DMS79 treated with DMSO at 0.1 percent for 48 hours (cell line): Measurements from ENCODE around the gene MYO1E.
"Not testable (repeated sequence)": the region's sequence is repeated elsewhere in the genome, so short reads cannot be mapped to it uniquely, and the experiment has no call there.

ENCODE experiments used
- DNase-seq: peaks from one replicate; lab custom pipeline; 2025; lab: John Stamatoyannopoulos, UW

Gene MYO1E

DNA sequence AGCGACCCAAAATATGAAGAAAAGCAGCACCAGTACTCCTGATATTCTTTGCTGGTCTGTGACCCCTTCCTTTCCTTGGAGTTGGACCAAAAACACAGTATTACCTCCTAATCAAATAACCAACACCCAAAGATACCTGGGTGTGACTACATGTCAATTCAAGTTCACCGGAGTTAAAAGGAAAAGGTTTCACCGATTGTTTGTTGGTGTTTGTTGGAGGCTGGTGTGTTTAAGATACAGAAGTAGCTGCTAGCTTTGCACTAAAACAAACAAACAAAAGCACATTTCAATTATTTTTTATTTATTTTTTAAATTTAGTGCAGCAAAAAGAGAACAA is 81.5 kb downstream of the MYO1E start:
- no peak for DNase-seq

DNA sequence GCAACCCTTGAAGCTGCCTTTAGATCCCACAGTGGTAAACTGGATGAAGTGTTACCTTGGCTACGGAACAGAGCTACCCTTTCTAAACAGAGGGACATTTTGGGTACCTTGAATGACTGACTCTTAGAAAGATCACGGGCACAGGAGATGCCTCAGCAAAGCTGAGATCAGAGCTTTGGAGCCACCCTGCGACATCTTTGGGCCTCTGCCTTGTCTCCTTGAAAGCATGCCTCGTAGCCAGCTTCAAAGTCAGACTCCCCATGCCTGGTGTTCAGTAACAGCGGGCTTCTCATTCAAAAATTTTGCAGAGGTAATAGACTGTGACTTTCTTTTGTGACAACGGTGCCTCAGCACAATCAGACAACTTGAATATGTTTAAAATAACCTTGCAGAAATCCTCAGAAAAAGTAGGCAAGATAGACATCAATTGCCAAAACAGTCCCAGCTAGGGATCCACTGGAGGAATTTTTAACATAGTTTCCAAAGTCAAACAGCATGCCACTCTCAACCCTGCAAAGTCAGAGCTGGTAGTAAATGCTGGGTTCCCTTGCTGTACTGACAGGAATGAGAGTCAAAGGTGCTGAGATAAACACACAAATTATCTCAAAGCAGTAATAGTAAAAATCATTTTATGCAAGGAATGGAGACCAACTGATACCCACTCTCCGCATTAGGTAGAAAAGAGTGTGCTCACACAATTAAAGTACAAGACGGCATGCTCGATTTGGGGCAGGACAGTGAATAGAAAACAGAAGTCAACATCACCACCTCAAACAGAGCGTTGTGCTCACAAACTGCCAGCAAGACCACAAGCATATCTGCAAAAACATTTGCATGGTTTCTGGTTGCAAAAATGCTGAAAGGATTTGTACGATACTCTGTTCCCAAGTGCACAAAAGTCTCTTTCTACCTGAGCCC is 82.1 kb downstream of the MYO1E start:
- no peak for DNase-seq

DNA sequence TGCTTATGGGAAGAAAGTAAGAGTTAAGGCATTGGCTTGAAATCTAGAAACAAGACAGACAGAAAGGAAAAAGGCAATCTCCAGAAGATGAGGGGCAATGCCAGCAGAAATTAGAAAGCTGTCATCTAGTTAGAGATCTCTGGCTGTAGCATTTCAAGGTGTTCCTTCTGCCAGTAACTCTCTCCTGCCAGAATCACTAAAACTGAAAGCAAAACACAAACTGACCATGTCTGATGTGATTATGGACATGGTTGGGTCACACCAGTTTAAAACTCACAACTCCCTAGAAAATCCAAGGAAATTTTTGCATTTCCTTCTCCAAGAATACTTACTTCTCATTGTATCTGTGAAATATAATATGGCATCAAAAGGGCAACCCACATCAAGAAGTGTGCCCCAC is 83.1 kb downstream of the MYO1E start:
- no peak for DNase-seq

DNA sequence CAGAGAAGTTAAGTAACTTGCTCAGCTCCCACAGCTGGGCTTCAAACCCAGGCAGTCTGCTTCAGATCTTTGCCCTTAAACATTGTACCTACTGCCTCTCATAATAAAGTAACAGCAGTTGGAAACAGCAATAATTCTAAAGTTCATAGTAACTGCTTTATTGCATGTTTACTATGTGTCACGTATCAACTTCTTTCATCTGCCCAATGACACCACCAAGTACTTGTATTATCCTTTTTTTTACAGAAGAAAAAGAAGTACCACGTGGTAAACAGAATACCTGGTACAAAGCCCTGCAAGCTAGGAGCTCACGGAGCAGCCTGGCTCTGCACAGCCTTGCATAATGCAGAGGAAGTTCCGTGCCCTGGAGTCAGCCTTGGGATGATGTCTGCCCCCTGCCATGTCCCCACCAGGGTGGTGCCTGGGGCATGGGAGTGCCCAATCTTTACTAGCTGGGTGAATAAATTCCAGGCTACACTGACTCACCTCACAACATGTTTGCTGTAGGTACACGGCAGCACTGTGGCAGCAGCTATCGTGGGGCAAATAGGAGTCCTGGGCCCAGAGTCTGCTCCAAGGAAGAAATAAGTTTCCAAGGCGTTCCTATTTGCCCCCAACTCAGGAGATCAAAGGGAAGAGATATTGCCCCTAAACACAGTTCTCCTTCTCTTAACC is 88.8 kb downstream of the MYO1E start:
- no peak for DNase-seq

DNA sequence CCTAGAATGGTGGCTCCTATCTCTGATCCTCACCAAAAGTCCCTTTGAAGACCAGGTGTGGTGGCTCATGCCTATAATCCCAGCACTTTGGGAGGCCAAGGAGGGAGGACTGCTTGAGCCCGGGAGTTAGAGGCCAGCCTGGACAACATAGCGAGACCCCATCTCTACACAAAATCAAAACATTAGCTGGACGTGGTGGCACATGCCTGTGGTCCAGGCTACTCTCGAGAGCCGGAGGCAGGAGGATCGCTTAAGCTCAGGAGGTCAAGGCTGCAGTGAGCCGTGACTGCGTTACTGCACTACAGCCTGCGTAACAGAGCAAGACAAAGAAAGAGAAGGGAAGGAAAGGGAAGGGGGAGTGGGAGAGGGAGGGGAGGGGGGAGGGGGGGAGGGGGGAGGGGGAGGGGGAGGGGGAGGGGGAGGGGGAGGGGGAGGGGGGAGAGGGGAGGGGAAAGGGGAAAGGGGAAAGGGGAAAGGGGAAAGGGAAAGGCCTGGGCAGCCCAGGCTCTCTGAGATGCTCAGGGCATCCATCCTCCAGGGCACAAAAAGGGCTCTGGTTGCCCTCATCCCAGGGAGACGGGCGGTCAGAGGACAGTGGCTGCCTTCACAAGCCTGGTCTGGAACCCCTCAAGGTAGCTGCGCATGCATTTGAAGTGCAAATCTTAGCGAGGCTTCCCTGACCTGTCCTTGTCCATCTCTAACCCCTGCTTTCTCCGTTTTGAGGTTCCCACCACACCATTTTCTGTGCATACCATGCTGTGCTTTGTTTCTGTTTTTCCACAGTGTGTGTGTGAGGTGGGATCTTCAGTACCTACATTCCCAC is 89.9 kb downstream of the MYO1E start:
- DNase-seq, result no peak

DNA sequence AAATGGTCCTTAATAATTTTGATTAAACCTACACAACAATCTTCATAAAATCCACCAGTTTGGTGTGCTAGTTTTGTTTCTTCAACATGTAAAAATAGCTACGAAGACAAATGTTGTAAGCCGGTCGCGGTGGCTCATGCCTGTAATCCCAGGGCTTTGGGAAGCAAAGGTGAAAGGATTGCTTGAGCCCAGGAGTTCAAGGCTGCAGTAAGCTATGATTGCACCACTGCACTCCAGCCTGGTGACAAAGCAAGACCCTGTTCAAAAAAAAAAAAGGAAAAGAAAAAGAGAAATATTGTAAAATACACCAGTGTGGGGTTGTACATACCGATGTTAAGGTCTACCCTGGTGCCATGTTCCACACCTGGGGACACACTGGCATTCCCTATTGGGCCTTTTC is 91.0 kb downstream of the MYO1E start:
- no peak for DNase-seq

DNA sequence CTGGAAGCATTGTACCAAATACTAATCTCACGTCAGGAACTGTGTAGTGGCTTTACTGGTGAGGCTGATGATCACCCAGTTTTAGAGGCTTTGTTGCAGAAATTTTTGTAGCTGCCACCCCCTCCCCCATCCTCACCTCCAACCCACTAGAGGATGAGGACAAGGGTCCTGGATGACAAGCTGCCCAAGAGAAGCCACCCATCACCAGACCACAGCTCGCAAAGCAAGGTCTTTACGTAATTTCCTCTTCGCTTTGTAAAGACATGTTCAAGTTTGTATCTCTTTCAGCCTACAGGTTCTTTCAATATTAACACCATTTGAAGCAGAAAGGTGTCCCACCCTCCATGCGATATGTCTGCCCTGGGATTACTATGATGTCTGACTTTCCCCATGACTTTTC is 91.8 kb downstream of the MYO1E start:
- no peak for DNase-seq

DNA sequence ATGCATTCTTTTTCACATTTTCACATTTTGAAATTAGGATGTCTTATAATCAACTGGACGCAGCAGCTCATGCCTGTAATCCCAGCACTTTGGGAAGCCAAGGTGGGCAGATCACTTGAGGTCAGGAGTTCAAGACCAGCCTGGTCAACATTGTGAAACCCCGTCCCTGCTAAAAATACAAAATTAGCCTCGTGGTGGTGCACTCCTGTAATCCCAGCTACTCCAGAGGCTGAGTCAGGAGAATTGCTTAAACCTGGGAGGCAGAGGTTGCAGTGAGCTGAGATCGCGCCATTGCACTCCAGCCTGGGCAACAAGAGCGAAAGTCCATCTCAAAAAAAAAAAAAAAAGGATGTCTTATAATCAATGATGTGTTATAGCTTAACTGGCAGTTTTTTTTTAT is 92.4 kb downstream of the MYO1E start:
- DNase-seq, result not testable (repeated sequence)

DNA sequence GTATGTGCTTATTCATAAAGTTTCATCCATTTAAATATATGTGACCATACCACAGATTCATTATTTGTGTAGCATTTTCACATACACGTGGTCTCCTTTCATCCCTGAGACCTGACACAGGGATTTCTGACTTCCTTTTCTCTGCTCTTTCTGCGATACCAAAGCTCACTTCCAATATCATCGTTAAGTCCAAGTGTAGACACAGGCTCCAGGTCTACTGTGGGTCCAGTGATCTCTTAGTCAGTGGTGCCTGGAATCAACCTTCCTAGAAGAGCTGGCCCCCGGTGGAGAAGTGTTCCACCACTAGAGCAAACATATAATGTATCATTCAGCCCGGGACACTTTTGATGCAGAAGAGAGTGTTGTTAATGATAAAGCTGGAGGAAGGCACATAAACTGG is 93.6 kb downstream of the MYO1E start:
- DNase-seq, result no peak

DNA sequence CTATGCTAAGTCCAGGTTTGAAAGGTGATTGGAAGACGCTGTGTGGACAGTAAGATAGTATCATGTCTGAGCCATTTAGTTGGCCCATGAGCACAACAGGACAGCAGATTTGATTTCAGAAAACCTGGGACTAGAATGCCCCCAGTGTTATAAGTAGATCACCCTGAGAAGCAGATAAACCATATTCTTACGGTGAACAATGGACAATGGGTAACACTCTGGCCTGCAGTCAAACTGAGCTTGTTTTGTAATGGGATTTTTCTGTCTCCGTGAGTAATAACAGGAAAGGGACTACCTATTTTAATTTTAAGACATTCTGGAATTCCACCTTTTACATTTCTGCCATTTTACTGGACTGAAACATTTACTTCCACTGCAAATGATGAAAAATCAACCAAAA is 94.6 kb downstream of the MYO1E start:
- DNase-seq, result no peak

DNA sequence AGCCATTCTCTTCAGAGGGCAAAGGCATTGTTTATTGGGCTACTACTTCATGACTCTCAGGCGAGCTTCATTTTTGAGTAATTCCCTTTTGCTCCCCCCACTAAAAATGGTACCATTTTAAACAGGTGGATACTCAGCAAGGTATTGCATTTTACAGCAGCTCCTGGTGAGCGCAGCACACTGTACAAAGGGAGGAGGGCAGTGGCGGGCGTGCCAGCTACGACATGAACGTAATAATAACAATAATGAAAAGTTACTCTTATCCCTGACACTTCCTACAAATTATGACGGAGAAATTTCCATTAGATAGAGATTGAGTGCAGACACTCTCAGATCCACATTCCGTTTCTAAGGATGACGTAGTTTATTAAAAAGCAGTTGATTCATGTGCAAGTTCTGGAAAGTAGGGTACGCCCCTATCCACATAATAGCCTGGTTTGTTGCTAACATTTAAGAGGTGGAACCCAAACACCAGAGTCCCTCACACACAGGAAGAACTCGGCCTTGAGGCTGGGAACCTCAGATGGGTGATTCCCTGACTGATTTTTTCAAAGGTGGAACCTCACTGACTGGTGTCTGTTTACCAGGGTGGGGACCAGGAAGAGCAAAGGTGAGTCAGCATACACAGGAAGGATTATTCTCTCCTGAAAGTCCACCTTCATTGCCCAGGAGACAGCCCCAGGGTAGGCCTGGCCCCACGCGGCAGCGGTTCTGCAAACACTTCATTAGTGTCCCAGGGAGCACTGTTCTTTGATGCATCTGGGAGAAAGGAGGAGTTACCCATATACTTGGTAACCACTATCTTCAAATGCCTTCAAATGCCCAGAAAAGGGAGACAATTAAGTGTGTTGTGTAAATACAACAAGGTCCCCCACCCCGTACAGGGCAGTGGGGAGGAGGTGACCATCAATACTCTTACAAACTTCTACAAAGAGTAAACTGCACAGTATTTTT is 96.2 kb downstream of the MYO1E start:
- no peak for DNase-seq

DNA sequence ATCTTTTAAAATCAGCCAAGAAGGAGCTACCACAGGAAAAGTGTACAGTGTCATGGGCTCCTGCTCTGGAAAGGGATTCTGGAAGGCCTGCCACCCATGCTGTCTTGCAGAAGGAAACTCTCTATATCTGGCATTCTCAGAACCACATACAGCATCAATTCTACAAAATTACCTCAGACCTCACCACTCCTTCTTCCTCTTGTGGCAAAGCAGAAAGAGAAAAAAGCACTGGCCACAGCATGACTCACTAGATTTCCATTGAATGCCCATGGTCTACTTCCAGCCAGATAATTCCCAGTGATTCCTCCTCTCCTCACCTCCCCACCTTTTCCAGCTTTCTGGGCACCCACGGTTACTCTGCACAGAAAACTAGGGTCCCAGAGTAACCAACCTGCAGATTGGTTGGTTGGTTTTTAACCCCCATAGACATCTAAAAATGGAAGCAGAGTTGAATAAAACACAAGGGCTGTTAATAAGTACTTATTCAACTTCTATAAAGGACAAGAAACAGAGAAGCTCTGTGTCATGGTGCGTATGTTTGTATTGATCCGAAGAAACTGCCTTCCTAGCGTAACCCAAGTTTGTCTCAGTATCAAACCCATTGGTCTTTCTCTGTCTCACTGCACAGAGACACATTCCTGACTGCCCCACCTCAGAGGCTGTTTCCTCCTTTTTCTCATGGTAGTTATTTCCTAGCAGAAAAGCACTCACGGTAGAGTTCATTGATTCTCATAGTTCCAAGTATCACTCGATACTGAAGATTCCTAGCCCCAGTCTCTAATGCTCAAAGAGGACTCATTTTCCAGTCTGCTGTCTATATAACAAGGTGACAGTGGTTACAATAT is 98.3 kb downstream of the MYO1E start:
- DNase-seq, result no peak

DNA sequence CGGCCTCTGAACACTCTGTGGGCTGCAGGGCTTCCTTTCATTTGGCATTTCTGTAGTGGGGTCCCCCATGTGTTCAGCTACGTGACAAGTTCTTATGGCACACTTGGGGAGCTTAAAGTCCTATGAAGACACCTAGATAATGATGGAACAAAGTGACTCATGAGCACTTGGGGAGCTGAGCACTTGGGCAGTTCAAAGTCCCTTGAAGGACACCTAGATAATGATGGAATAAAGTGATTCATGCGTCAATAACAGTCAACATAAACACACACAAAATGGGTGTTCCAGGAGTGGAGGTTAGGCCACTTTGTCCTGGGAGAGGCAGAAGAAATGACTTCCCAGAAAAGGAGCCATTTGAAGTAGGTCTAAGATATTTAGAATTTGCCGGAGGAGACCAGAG is 99.4 kb downstream of the MYO1E start:
- DNase-seq, result no peak

DNA sequence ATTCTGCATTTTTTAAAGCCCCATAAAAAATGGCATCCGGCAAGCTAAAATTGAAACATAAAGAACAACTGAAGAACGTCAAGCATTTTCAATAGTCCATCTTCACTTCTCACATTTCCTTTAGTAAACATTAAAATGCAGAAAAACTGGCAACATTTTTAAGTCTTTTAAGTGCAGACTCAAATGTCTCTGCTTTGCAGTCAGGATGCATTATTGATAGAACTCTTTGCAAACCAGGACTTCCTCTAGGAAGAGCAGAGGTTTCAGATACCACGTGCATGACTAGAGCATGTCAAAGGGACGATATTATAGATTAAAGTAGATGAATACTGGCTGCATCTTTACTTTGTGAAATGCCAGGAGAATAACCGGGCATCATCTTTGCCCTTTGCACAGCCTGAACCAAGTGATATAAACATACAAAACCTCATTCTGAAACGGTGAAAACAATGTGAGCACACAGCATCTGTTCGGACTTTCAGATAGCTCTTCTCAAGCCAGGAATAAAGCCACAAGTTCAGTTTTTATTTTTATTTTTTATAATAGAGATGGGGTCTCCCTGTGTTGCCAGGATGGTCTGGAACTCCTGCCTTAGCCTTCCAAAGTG is 101.0 kb downstream of the MYO1E start:
- no peak for DNase-seq

DNA sequence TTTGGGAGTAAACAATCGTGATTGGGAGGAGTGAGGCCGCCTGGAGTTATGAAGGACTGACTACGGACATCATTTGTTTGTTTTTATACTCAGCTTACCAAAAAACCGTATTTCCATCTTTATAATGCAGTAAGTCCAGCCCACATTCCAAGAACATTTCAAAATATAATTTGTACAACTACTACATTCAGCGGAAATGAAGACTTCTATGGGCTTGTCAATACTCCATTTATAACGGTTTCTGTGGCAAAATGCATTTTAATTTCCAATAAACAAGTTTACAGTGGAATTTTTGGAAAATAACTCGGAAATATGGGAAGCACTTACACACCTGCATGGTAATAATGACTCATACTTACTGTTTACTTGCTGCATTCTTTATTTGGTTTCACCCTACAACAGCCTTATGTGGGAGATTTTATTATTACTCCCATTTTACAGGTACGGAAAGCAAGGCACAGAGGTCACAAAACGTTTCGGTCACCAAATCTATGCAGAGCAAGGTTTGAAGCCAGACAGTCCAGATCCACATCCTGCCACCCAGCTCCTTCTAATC is 103.7 kb downstream of the MYO1E start:
- no peak for DNase-seq

DNA sequence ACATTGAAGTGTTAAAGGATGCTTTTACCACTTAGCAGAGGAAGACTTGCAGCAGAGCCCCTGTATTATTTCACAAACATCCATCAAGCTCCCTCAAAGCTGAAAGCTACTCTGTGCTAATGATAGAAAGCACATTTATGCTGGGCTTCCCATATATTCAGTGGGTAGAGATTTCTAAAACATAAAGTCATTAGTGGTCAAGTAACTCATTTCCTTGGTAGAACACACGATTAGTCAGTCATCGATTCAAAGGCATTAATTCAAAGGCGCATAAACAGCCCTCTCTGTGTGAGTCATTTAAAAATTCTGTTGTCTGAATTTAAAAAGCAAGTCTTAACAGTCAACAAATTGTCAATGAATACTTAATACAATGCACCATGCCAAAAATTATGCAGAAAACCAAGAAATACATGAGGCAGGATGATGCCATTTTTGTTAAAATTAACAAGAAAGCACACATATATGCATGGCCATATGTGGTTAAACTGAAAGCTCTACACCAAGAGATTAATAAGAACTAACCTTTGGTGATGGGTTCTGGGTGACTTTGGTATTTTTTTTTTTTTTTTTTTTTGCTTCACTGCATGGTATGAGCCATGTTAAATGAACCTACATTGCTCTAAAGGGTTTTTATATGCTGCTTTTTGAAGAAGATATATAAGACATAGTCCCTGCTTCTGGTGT is 104.4 kb downstream of the MYO1E start:
- DNase-seq, result no peak

DNA sequence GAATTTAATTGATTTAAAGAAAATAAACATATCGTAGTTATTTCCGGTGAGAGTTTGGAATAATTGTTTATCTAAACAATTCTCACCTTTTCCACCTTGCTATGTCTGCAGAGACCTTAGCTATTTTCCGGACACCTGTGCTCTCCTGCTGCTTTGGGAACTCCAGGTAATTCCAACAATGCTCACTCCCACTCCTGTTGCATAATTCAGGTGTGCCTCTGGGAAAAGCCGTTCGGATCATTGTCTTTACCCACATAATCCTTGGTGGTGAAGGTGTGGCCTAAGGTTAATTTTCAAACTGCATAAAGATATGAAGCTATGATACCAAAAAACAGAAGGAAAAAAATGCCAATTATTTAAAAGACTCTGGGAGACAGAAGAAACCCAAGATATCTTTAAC is 106.6 kb downstream of the MYO1E start:
- DNase-seq, result no peak

DNA sequence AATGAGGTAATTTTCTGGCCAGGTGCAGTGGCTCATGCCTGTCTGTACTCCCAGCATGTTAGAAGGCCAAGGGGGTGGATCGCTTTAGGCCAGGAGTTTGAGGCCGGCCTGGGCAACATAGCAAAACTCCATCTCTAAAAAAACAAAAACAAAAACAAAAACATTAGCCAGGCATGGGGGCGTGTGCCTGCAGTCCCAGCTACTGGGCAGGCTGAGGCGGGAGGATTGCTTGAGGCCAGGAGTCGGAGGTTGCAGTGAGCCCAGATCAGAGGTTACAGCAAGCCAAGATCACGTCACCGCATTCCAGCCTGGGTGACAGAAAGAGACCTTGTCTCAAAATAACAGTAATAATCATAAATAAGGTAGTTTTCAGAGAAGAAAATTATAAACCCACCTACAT is 110.4 kb downstream of the MYO1E start:
- DNase-seq, result no peak

DNA sequence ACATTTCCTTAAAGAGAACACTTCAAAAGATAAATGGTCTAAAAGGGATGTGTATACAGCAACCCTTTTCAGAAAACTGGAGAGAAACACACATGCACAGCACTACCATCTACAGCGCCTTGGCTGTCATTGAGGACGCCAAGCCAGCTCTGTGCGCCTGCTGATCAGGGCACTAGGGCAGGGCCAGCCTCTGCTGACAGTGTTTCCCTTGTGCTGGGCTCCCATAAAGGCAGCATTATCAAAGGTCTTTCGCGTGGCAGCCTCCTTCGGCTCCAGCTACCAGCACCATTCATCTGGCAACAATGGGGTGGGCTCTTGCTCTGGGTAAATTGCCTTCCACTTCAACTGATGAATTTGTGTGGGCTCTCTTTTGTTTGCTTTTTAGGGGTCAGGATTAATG is 112.6 kb downstream of the MYO1E start:
- DNase-seq, result no peak
